Measurements from ENCODE around the gene CPPED1. TPM values are rescaled to one million over a fixed set of nuclear protein-coding genes. Genes with fewer than 3 reads are reported as not detected.

Gene CPPED1
- polyA plus RNA-seq, 3 donors: 100 to 292 (median 259) TPM

DNA sequence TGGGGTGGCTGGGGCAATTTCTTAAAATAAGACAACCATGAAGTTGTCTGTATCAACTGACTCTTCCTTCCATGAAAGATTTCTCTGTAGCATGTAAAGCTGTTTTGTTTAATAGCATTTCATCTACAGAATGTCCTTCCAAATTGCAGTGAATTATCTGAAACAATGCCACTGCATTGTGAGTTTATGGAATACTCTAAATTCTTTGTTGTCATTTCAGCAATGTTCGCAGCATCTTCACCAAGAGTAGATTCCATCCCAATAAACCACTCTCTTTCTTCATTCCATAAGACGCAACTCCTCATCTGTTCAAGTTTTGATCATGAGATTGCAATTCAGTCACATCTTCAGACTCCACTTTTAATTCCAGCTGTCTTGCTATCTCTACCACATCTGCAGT, 54.6 kb downstream of the CPPED1 start:
- no peak overlapping the region for H3K4me3 Mint-ChIP-seq
- Histone ChIP-seq H3K4me2 (replicated peaks; ENCODE audit: extremely low read depth, low read length, poor library complexity, severe bottlenecking) (no peak overlapping the region), H3K4me3 (replicated peaks in 1 of 3; ENCODE audit: low read depth in 2 of 3, low read length in 3 of 3) (no peak overlapping the region), H3K9ac (ENCODE audit: insufficient read depth, low read length, poor library complexity, severe bottlenecking) (no peak overlapping the region), H3K27ac (ENCODE audit: low read depth in 1 of 2, low read length in 2 of 2) (no peak overlapping the region), H2AFZ (ENCODE audit: insufficient read depth, low read depth, low read length, poor library complexity, severe bottlenecking) (no peak overlapping the region), H3K79me2 (ENCODE audit: insufficient read depth, low read length) (peaks cover 46% of the 10 kb centered on the region), H3K4me1 (ENCODE audit: control insufficient read depth in 1 of 2, insufficient read depth in 2 of 2, low read length in 2 of 2) (no peaks in the 10 kb centered on the region), H3K9me3 (replicated peaks in 1 of 2; ENCODE audit: control insufficient read depth in 1 of 2, insufficient read depth in 1 of 2, low read length in 2 of 2) (peaks cover 0 to 3% of the 10 kb centered on the region in 2 donors), H4K20me1 (ENCODE audit: insufficient read depth, low read length) (peaks cover 98% of the 10 kb centered on the region), H3K36me3 (replicated peaks in 1 of 2; ENCODE audit: control insufficient read depth in 1 of 2, insufficient read depth in 2 of 2, low read length in 2 of 2) (peaks cover 11 to 68% of the 10 kb centered on the region in 2 donors), H3K27me3 (ENCODE audit: control insufficient read depth in 2 of 2, insufficient read depth in 2 of 2, low read length in 2 of 2) (no peaks in the 10 kb centered on the region)
- peak overlapping the region in 1 of 7 donors; percentile 1 for H3K27ac Mint-ChIP-seq
- peaks cover 1 to 10% (median 4%) of the 10 kb centered on the region in 7 donors for H3K9me3 Mint-ChIP-seq
- DNase-seq: no peak
- intact Hi-C loops (cut with micrococcal nuclease): no loop called here
- no peaks in the 10 kb centered on the region for H3K27me3 Mint-ChIP-seq (ENCODE audit: low read depth in 3 of 3)
- H3K36me3 Mint-ChIP-seq: peaks cover 11 to 76% of the 10 kb centered on the region in 2 donors
- H3K4me1 Mint-ChIP-seq: no peaks in the 10 kb centered on the region
- TF ChIP-seq, protein P1, sequence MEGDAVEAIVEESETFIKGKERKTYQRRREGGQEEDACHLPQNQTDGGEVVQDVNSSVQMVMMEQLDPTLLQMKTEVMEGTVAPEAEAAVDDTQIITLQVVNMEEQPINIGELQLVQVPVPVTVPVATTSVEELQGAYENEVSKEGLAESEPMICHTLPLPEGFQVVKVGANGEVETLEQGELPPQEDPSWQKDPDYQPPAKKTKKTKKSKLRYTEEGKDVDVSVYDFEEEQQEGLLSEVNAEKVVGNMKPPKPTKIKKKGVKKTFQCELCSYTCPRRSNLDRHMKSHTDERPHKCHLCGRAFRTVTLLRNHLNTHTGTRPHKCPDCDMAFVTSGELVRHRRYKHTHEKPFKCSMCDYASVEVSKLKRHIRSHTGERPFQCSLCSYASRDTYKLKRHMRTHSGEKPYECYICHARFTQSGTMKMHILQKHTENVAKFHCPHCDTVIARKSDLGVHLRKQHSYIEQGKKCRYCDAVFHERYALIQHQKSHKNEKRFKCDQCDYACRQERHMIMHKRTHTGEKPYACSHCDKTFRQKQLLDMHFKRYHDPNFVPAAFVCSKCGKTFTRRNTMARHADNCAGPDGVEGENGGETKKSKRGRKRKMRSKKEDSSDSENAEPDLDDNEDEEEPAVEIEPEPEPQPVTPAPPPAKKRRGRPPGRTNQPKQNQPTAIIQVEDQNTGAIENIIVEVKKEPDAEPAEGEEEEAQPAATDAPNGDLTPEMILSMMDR (IDR thresholded peaks at IDR 0.05): no peak
- WGBS (ENCODE audit: insufficient coverage): 100% methylated on average over 2 of the region's 2 CpGs

- no peak overlapping the region for H2AFZ ChIP-seq (ENCODE audit: insufficient read depth, low read depth, low read length, poor library complexity, severe bottlenecking)
- no peak overlapping the region for H3K4me2 ChIP-seq (replicated peaks; ENCODE audit: extremely low read depth, low read length, poor library complexity, severe bottlenecking)
- peaks cover 12 to 75% of the 10 kb centered on the region in 2 donors for H3K36me3 Mint-ChIP-seq
- H3K79me2 ChIP-seq (ENCODE audit: insufficient read depth, low read length): peaks cover 49% of the 10 kb centered on the region
- peaks cover 1 to 10% (median 4%) of the 10 kb centered on the region in 7 donors for H3K9me3 Mint-ChIP-seq
- H3K27ac Mint-ChIP-seq: no peak overlapping the region
- WGBS (ENCODE audit: insufficient coverage): 96% methylated on average over 4 of the region's 7 CpGs
- H3K27me3 ChIP-seq (ENCODE audit: control insufficient read depth in 2 of 2, insufficient read depth in 2 of 2, low read length in 2 of 2): no peaks in the 10 kb centered on the region
- H3K27ac ChIP-seq (ENCODE audit: low read depth in 1 of 2, low read length in 2 of 2): no peak overlapping the region
- DNase-seq: no peak
- TF ChIP-seq, protein P1 (IDR thresholded peaks at IDR 0.05): no peak
- peaks cover 98% of the 10 kb centered on the region for H4K20me1 ChIP-seq (ENCODE audit: insufficient read depth, low read length)
- no peaks in the 10 kb centered on the region for H3K4me1 Mint-ChIP-seq
- H3K4me3 ChIP-seq (replicated peaks in 1 of 3; ENCODE audit: low read depth in 2 of 3, low read length in 3 of 3): no peak overlapping the region
- H3K36me3 ChIP-seq (replicated peaks in 1 of 2; ENCODE audit: control insufficient read depth in 1 of 2, insufficient read depth in 2 of 2, low read length in 2 of 2): peaks cover 11 to 63% of the 10 kb centered on the region in 2 donors
- no peak overlapping the region for H3K9ac ChIP-seq (ENCODE audit: insufficient read depth, low read length, poor library complexity, severe bottlenecking)
- no peak overlapping the region for H3K4me3 Mint-ChIP-seq
- no peaks in the 10 kb centered on the region for H3K27me3 Mint-ChIP-seq (ENCODE audit: low read depth in 3 of 3)
- H3K9me3 ChIP-seq (replicated peaks in 1 of 2; ENCODE audit: control insufficient read depth in 1 of 2, insufficient read depth in 1 of 2, low read length in 2 of 2): peaks cover 0 to 3% of the 10 kb centered on the region in 2 donors
- H3K4me1 ChIP-seq (ENCODE audit: control insufficient read depth in 1 of 2, insufficient read depth in 2 of 2, low read length in 2 of 2): no peaks in the 10 kb centered on the region
- intact Hi-C loops (cut with micrococcal nuclease): no loop called here
Observed at GRCh38 chr16:12747827-12748226, 55.9 kb downstream of the CPPED1 start.
